WTC11 (cell line): ENCODE data around the gene CD82. TPM values are rescaled to one million over a fixed set of nuclear protein-coding genes. Genes with fewer than 3 reads are reported as not detected.

Experiments used
- ATAC-seq: fragments of 200-7000 bp; cut with Tn5 transposase; 2 replicates; pipeline ENCODE4 v1.10.0; 2021; ENCODE audit warnings: mild to moderate bottlenecking, moderate library complexity
- CTCF ChIA-PET: fragments of 300-600 bp; sonication (Branson Sonifier 250); formaldehyde crosslinking; loops from one replicate; lab custom pipeline; 2021; ENCODE audit warnings: antibody characterized with exemption; lab: Charles Lee
- POLR2A ChIA-PET: fragments of 350-600 bp; sonication (Branson Sonifier 250); formaldehyde crosslinking; loops from one replicate; lab custom pipeline; 2021; ENCODE audit warnings: antibody characterized with exemption; lab: Charles Lee
- DNase-seq: peaks from one replicate; pipeline ENCODE4 v3.0.0; 2021; ENCODE audit warnings: low spot score
- H3K27ac Mint-ChIP-seq: 2 replicates; pipeline ENCODE4 v1.8.0; 2021; ENCODE audit warnings: mixed read lengths
- H3K27me3 Mint-ChIP-seq: 2 replicates; pipeline ENCODE4 v1.8.0; 2021; ENCODE audit warnings: low read depth, mild to moderate bottlenecking, moderate library complexity, mixed read lengths
- H3K36me3 Mint-ChIP-seq: 2 replicates; pipeline ENCODE4 v1.8.0; 2021; ENCODE audit warnings: mixed read lengths
- H3K4me1 Mint-ChIP-seq: 2 replicates; pipeline ENCODE4 v1.8.0; 2022; ENCODE audit warnings: mixed read lengths
- H3K4me3 Mint-ChIP-seq: 2 replicates; pipeline ENCODE4 v1.8.0; 2021; ENCODE audit warnings: mild to moderate bottlenecking, moderate library complexity, mixed read lengths
- H3K9me3 Mint-ChIP-seq: 2 replicates; pipeline ENCODE4 v1.8.0; 2021; ENCODE audit warnings: mixed read lengths
- total RNA-seq: library from RNA; stranded (reverse); gene quantifications from 3 replicates; pipeline ENCODE4 v1.2.3, GENCODE V29; 2021
- TF ChIP-seq, protein P1 (sequence below): sonication (generic); formaldehyde crosslinking; IDR thresholded peaks from 2 replicates; pipeline ENCODE4 v1.8.1; 2023; ENCODE audit warnings: mild to moderate bottlenecking, moderate library complexity, missing genetic modification reagents

The CD82 gene
- total RNA-seq, 1 experiment from 2014 or later = 15.5 TPM

DNA sequence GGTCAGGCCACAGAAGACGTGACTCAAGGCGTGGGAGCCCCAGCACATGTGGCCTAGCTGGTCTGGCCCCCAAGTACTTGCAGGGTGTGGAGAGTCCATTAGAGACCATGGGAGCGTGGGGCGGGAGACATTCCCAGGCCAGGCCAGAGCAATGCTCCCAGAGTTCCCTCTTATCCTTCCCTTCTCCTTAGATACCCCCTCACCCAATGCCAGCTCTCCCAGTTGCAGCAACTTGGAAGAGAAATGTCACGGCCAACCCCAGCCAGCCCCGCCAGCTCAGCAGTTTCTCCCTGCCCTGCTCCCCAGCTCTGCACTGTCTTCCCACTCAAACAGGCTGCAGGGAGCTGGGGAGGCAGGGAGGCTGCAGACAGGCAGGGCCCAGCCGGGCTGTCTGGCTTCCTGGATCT, 95.9 kb downstream of the CD82 start:
- peaks cover 14% of the 10 kb centered on the region for H3K4me1 Mint-ChIP-seq
- TF ChIP-seq, protein P1, sequence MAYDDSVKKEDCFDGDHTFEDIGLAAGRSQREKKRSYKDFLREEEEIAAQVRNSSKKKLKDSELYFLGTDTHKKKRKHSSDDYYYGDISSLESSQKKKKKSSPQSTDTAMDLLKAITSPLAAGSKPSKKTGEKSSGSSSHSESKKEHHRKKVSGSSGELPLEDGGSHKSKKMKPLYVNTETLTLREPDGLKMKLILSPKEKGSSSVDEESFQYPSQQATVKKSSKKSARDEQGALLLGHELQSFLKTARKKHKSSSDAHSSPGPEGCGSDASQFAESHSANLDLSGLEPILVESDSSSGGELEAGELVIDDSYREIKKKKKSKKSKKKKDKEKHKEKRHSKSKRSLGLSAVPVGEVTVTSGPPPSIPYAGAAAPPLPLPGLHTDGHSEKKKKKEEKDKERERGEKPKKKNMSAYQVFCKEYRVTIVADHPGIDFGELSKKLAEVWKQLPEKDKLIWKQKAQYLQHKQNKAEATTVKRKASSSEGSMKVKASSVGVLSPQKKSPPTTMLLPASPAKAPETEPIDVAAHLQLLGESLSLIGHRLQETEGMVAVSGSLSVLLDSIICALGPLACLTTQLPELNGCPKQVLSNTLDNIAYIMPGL (CRISPR knock-in tag) = no peak

More for the DNA sequence above, 95.9 kb downstream of the CD82 start:
- ChIA-PET CTCF (interaction anchor here (0.6 to 1.7 kb wide), 2 partner anchors 65 to 250 kb away, joined by 3 to 7 read pairs; partner anchors contain the start of gene TSPAN18), POLR2A (no interaction called here)
- DNase-seq (no peak), ATAC-seq (no peak)
- Mint-ChIP-seq H3K36me3 (peaks cover 7% of the 10 kb centered on the region), H3K27ac (no peak overlapping the region), H3K4me3 (no peak overlapping the region), H3K9me3 (peaks cover 13% of the 10 kb centered on the region), H3K27me3 (peaks cover 21% of the 10 kb centered on the region)

Other genes with a start within 250 kb of the CD82 start
- 35.2 to 44.7 TPM (median 37.6 TPM) in 3 replicates for gene TSPAN18, start 161.3 kb downstream of the CD82 start, total RNA-seq